Caco-2 (cell line): ENCODE measurements around the gene BUB1B. TPM values are rescaled to one million over a fixed set of nuclear protein-coding genes. Genes with fewer than 3 reads are reported as not detected.

Experiments
- BruUV-seq: library from RNA; stranded (reverse); fragments of 400-500 nt; replicated peaks from 2 replicates; lab custom pipeline; 2021; lab: Mats Ljungman, UMichigan
- CTCF ChIA-PET: fragments of 300-600 bp; sonication (Branson Sonifier 250); formaldehyde crosslinking; loops from one replicate; lab custom pipeline; 2022; ENCODE audit warnings: antibody characterized with exemption; lab: Charles Lee
- POLR2A ChIA-PET: fragments of 300-600 bp; sonication (Branson Sonifier 250); formaldehyde crosslinking; loops from one replicate; lab custom pipeline; 2022; ENCODE audit warnings: antibody characterized with exemption; lab: Charles Lee
- DNase-seq, 2 experiments: peaks; one replicate each; pipeline versions ENCODE4 v3.0.0 to v3.0.0-alpha.2; 2020 to 2022
- H3K27me3 ChIP-seq: replicated peaks from 2 replicates; pipeline ENCODE4 v1.6.0; 2011; ENCODE audit warnings: low read length; ENCODE audit not compliant: control insufficient read depth, insufficient read depth
- H3K36me3 ChIP-seq: 2 replicates; pipeline ENCODE4 v1.5.1; 2011; ENCODE audit warnings: low read length; ENCODE audit not compliant: control insufficient read depth, insufficient read depth
- H3K4me1 ChIP-seq: fragments of 250-450 bp; sonication (Bioruptor Pico); 2 replicates; pipeline ENCODE4 v1.5.1; 2020; ENCODE audit warnings: mild to moderate bottlenecking
- H3K4me3 ChIP-seq: 2 replicates; pipeline ENCODE4 v1.5.1; 2011; ENCODE audit warnings: low read depth, mild to moderate bottlenecking, control low read depth, low read length
- H3K9me3 ChIP-seq: fragments of 250-450 bp; sonication (Bioruptor Pico); 2 replicates; pipeline ENCODE4 v1.5.1; 2020; ENCODE audit warnings: mild to moderate bottlenecking, moderate library complexity
- H3K27ac Mint-ChIP-seq: one replicate; pipeline ENCODE4 v1.8.0; 2022; ENCODE audit warnings: mixed read lengths; ENCODE audit not compliant: unreplicated experiment
- H3K27me3 Mint-ChIP-seq: one replicate; pipeline ENCODE4 v1.8.0; 2022; ENCODE audit warnings: mixed read lengths; ENCODE audit not compliant: insufficient read depth, unreplicated experiment
- H3K36me3 Mint-ChIP-seq: one replicate; pipeline ENCODE4 v1.8.0; 2022; ENCODE audit warnings: mild to moderate bottlenecking, mixed read lengths; ENCODE audit not compliant: insufficient read depth, unreplicated experiment
- H3K4me1 Mint-ChIP-seq: one replicate; pipeline ENCODE4 v1.8.0; 2022; ENCODE audit warnings: low read depth, mixed read lengths; ENCODE audit not compliant: unreplicated experiment
- H3K4me3 Mint-ChIP-seq: one replicate; pipeline ENCODE4 v1.8.0; 2022; ENCODE audit warnings: mild to moderate bottlenecking, moderate library complexity, mixed read lengths; ENCODE audit not compliant: unreplicated experiment
- H3K9me3 Mint-ChIP-seq: one replicate; pipeline ENCODE4 v1.8.0; 2022; ENCODE audit warnings: mixed read lengths; ENCODE audit not compliant: unreplicated experiment
- intact Hi-C: fragments of 100-400 bp; cut with micrococcal nuclease; formaldehyde crosslinking; loops from one replicate; pipeline ENCODE4 v1.10.0; 2022; ENCODE audit not compliant: unreplicated experiment
- total RNA-seq: library from RNA; stranded (reverse); gene quantifications from 2 replicates; pipeline ENCODE4 v1.2.3, GENCODE V29; 2022
- TF ChIP-seq, protein P1 (sequence below), 2 experiments: fragments of 200-600 bp in 1 of 2; IDR thresholded peaks; 1 replicate in 1 of 2; 2 replicates in 1 of 2; pipeline versions ENCODE4 v1.5.1 to v1.8.0; 2011 to 2022; ENCODE audit warnings: antibody characterized with exemption in 1 of 2, control low read depth in 1 of 2, inconsistent platforms in 1 of 2, low read depth in 1 of 2, low read length in 1 of 2, mild to moderate bottlenecking in 1 of 2, moderate library complexity in 1 of 2; ENCODE audit not compliant: insufficient read depth in 1 of 2, severe bottlenecking in 1 of 2, unreplicated experiment in 1 of 2

The BUB1B gene
- total RNA-seq, 1 experiment from 2014 or later = 73.5 TPM

DNA sequence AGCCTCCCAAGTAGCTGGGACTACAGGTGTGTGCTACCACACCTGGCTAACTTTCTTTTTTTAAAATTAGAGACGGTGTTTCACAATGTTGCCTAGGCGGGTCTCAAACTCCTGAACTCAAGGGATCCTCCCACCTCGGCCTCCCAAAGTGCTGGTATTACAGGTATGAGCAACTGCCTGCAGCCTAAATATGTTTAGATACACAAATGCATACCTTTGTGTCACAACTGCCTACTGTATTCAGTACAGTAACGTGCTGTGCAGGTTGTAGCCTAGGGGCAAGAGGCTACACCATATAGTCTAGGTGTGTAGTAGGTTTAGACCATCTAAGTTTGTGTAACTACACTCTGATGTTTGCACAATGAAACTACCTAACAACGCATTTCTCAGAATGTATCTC lies 68.4 kb downstream of the BUB1B start:
- Mint-ChIP-seq H3K36me3 (peaks cover 20% of the 10 kb centered on the region), H3K27ac (no peak overlapping the region), H3K4me1 (no peaks in the 10 kb centered on the region), H3K9me3 (no peaks in the 10 kb centered on the region), H3K4me3 (no peak overlapping the region), H3K27me3 (no peaks in the 10 kb centered on the region)
- peaks cover 2% of the 10 kb centered on the region; the same call in 1 of the 2 replicates for H3K36me3 ChIP-seq
- intact Hi-C loops = no loop called here
- H3K4me3 ChIP-seq = no peak overlapping the region
- H3K4me1 ChIP-seq = peaks cover 6% of the 10 kb centered on the region; the same call in 1 of the 2 replicates
- H3K27me3 ChIP-seq = no peaks in the 10 kb centered on the region
- TF ChIP-seq, protein P1, sequence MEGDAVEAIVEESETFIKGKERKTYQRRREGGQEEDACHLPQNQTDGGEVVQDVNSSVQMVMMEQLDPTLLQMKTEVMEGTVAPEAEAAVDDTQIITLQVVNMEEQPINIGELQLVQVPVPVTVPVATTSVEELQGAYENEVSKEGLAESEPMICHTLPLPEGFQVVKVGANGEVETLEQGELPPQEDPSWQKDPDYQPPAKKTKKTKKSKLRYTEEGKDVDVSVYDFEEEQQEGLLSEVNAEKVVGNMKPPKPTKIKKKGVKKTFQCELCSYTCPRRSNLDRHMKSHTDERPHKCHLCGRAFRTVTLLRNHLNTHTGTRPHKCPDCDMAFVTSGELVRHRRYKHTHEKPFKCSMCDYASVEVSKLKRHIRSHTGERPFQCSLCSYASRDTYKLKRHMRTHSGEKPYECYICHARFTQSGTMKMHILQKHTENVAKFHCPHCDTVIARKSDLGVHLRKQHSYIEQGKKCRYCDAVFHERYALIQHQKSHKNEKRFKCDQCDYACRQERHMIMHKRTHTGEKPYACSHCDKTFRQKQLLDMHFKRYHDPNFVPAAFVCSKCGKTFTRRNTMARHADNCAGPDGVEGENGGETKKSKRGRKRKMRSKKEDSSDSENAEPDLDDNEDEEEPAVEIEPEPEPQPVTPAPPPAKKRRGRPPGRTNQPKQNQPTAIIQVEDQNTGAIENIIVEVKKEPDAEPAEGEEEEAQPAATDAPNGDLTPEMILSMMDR (IDR thresholded peaks at IDR 0.05; ENCODE audit: insufficient read depth in 1 of 2, low read depth in 1 of 2, low read length in 1 of 2, severe bottlenecking in 1 of 2, unreplicated experiment in 1 of 2) = no peak
- POLR2A ChIA-PET = no interaction called here
- DNase-seq = no peak
- H3K9me3 ChIP-seq = no peaks in the 10 kb centered on the region
- CTCF ChIA-PET = interaction anchor here (2.1 kb wide), 1 partner anchor 12 kb away, joined by 8 read pairs; no protein-coding TSS in a partner anchor
- BruUV-seq = no TSS peak

DNA sequence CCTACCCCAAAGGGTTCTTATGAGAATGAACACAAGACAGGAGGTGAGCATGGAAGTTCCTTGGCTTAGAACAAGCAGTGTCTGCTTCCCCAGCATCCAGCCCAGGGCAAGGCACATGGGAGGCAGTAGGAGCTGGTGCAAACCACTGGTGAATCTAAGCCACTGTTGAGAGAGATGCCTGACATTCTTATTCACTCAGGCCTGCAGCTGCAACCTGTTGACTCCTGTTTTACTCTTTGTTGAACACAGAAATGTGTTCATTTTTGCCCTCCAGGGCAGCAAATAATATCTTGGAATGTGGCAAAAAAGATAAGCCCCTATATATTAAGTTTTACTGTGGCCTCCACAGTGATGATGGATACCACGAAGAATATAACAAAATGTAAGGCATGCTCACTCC lies 69.1 kb downstream of the BUB1B start:
- H3K4me3 Mint-ChIP-seq = no peak overlapping the region
- intact Hi-C loops = no loop called here
- H3K4me3 ChIP-seq = no peak overlapping the region
- no TSS peak for BruUV-seq
- no peak for DNase-seq
- no peaks in the 10 kb centered on the region for H3K9me3 Mint-ChIP-seq
- H3K36me3 Mint-ChIP-seq = peaks cover 15% of the 10 kb centered on the region
- TF ChIP-seq, protein P1 (IDR thresholded peaks at IDR 0.05; ENCODE audit: insufficient read depth in 1 of 2, low read depth in 1 of 2, low read length in 1 of 2, severe bottlenecking in 1 of 2, unreplicated experiment in 1 of 2) = no peak
- H3K27ac Mint-ChIP-seq = no peak overlapping the region
- POLR2A ChIA-PET = interaction anchor here (0.6 kb wide), 1 partner anchor 128 kb away, joined by 4 read pairs; the partner anchor contains the start of gene DISP2
- H3K27me3 ChIP-seq = no peaks in the 10 kb centered on the region
- CTCF ChIA-PET = no interaction called here
- H3K36me3 ChIP-seq = peaks cover 2% of the 10 kb centered on the region; the same call in 1 of the 2 replicates
- no peaks in the 10 kb centered on the region for H3K4me1 Mint-ChIP-seq
- peaks cover 6% of the 10 kb centered on the region; the same call in 1 of the 2 replicates for H3K4me1 ChIP-seq
- no peaks in the 10 kb centered on the region for H3K27me3 Mint-ChIP-seq
- H3K9me3 ChIP-seq = no peaks in the 10 kb centered on the region

DNA sequence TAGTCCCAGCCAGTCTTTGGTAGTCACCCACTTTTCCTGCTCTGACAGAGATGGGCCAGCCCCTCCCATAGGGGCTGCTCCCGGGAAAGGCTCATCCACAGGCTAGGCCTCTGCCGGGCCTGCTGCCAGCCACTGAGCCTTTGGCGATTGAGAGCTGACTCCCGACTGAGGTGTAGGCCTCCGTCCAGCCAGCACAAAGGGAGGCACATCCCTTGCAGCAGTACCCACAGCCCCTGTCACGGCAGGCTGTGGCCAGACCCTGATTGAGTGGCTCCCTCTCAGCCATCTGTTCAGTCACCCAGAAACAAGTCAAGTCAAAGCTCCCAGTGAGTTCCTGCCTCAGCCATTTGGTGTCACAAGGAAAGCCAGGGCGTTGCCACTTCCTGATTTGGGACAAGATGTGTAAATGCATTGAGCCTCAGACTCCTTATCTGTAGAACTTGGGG lies 71.8 kb downstream of the BUB1B start:
- Mint-ChIP-seq H3K9me3 (no peaks in the 10 kb centered on the region), H3K4me1 (no peaks in the 10 kb centered on the region), H3K27me3 (no peaks in the 10 kb centered on the region), H3K36me3 (peaks cover 13% of the 10 kb centered on the region), H3K27ac (no peak overlapping the region), H3K4me3 (no peak overlapping the region)
- H3K36me3 ChIP-seq = peaks cover 2% of the 10 kb centered on the region; the same call in 1 of the 2 replicates
- H3K9me3 ChIP-seq = no peaks in the 10 kb centered on the region
- H3K4me3 ChIP-seq = no peak overlapping the region
- intact Hi-C loops = no loop called here
- no TSS peak for BruUV-seq
- H3K4me1 ChIP-seq = peaks cover 6% of the 10 kb centered on the region; the same call in 1 of the 2 replicates
- DNase-seq = no peak
- ChIA-PET POLR2A (no interaction called here), CTCF (interaction anchor here (0.6 kb wide), 1 partner anchor 687 kb away, joined by 3 read pairs; no protein-coding TSS in a partner anchor)
- TF ChIP-seq, protein P1 (IDR thresholded peaks at IDR 0.05; ENCODE audit: insufficient read depth in 1 of 2, low read depth in 1 of 2, low read length in 1 of 2, severe bottlenecking in 1 of 2, unreplicated experiment in 1 of 2) = no peak
- no peaks in the 10 kb centered on the region for H3K27me3 ChIP-seq
